HFFc6 (cell line): Measurements from ENCODE around the gene FAM81B. TPM values are rescaled to one million over a fixed set of nuclear protein-coding genes. Genes with fewer than 3 reads are reported as not detected.

ENCODE experiments used
- DNase-seq: peaks from one replicate; pipeline ENCODE4 v3.0.0-alpha.2; 2018
- H3K27ac Mint-ChIP-seq: 2 replicates; pipeline ENCODE4 v1.8.0; 2020; ENCODE audit warnings: mild to moderate bottlenecking, mixed read lengths
- H3K27me3 Mint-ChIP-seq: 2 replicates; pipeline ENCODE4 v1.8.0; 2021; ENCODE audit warnings: mild to moderate bottlenecking, moderate library complexity, mixed read lengths; ENCODE audit not compliant: insufficient read depth
- H3K36me3 Mint-ChIP-seq: 2 replicates; pipeline ENCODE4 v1.8.0; 2021; ENCODE audit warnings: low read depth, mixed read lengths
- H3K4me1 Mint-ChIP-seq: 2 replicates; pipeline ENCODE4 v1.8.0; 2020; ENCODE audit warnings: low read depth, mixed read lengths
- H3K4me3 Mint-ChIP-seq: 2 replicates; pipeline ENCODE4 v1.8.0; 2020; ENCODE audit warnings: mild to moderate bottlenecking, moderate library complexity, mixed read lengths
- H3K9me3 Mint-ChIP-seq: 2 replicates; pipeline ENCODE4 v1.8.0; 2020; ENCODE audit warnings: mild to moderate bottlenecking, mixed read lengths
- total RNA-seq, 6 experiments: library from RNA; stranded (reverse); fragmentation: NEBNext Ultra II Directional; extraction: Animal tissue kit (Norgen Biotek cat#: 25700); gene quantifications; 2 replicates in 1 of 6; 3 replicates in 5 of 6; pipeline ENCODE4 v1.2.3, GENCODE V29; 2021
- TF ChIP-seq, protein P1 (sequence below): fragments of 200-600 bp; sonication (generic); IDR thresholded peaks from 2 replicates; pipeline ENCODE4 v1.5.0; 2021; ENCODE audit warnings: antibody characterized with exemption, mild to moderate bottlenecking

Gene FAM81B
- total RNA-seq, 6 experiments from 2014 or later: not detected

DNA sequence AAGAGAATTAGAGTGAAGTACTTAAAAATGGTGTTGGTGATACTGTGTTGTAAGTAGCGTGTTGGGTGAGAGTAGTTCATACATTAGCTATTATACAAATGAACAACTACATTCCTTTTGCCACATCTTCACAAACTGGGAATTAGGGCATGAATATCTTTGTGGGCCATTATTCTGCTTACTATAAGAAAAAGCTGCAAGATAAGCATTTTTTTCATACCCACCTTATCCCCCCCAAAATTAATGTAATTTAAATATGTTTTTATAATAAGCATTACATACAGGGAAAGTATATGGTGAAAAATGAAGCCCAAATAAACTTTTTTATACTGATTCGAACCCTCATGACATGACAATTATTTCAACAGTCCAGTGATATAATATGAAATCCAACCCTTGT is 69.5 kb downstream of the FAM81B start:
- no peak for DNase-seq
- no peaks in the 10 kb centered on the region for H3K27me3 Mint-ChIP-seq
- peaks cover 9% of the 10 kb centered on the region for H3K36me3 Mint-ChIP-seq
- no peaks in the 10 kb centered on the region for H3K4me1 Mint-ChIP-seq
- TF ChIP-seq, protein P1, sequence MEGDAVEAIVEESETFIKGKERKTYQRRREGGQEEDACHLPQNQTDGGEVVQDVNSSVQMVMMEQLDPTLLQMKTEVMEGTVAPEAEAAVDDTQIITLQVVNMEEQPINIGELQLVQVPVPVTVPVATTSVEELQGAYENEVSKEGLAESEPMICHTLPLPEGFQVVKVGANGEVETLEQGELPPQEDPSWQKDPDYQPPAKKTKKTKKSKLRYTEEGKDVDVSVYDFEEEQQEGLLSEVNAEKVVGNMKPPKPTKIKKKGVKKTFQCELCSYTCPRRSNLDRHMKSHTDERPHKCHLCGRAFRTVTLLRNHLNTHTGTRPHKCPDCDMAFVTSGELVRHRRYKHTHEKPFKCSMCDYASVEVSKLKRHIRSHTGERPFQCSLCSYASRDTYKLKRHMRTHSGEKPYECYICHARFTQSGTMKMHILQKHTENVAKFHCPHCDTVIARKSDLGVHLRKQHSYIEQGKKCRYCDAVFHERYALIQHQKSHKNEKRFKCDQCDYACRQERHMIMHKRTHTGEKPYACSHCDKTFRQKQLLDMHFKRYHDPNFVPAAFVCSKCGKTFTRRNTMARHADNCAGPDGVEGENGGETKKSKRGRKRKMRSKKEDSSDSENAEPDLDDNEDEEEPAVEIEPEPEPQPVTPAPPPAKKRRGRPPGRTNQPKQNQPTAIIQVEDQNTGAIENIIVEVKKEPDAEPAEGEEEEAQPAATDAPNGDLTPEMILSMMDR: no peak
- H3K4me3 Mint-ChIP-seq: no peak overlapping the region
- no peak overlapping the region for H3K27ac Mint-ChIP-seq
- no peaks in the 10 kb centered on the region for H3K9me3 Mint-ChIP-seq

DNA sequence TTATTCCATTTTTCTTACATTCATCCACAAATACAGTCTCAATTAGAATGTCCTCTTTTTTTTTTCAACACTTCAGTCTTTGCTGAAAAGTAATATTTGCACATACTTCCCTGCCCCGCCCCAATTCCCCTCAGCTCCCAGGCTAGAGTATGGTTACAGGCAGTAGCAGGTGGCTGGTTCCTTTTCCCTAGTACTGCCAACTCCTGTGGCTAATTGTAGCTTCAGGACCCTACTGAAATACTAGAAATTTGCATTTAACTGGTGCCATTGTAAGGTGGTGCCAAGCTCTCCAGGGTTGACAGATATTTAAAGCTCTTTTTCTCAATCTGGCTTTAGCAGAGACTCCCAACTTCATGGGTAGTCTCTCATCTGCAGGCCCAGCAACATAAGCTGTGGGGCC is 80.3 kb downstream of the FAM81B start:
- no peak for DNase-seq
- H3K4me1 Mint-ChIP-seq: peaks cover 23% of the 10 kb centered on the region
- peaks cover 32% of the 10 kb centered on the region for H3K36me3 Mint-ChIP-seq
- no peaks in the 10 kb centered on the region for H3K9me3 Mint-ChIP-seq
- no peaks in the 10 kb centered on the region for H3K27me3 Mint-ChIP-seq
- TF ChIP-seq, protein P1: no peak
- H3K4me3 Mint-ChIP-seq: no peak overlapping the region
- no peak overlapping the region; the same call in 1 of the 2 replicates for H3K27ac Mint-ChIP-seq

- DNase-seq: peak; percentile 62
- no peaks in the 10 kb centered on the region for H3K9me3 Mint-ChIP-seq
- TF ChIP-seq, protein P1: peak; percentile 30
- no peak overlapping the region for H3K4me3 Mint-ChIP-seq
- no peaks in the 10 kb centered on the region for H3K27me3 Mint-ChIP-seq
- peaks cover 23% of the 10 kb centered on the region for H3K4me1 Mint-ChIP-seq
- peak overlapping the region; percentile 7; the same call in 1 of the 2 replicates for H3K27ac Mint-ChIP-seq
- H3K36me3 Mint-ChIP-seq: peaks cover 33% of the 10 kb centered on the region
These were observed 80.8 kb downstream of the FAM81B start for GRCh38 chr5:95471942-95472341.

DNA sequence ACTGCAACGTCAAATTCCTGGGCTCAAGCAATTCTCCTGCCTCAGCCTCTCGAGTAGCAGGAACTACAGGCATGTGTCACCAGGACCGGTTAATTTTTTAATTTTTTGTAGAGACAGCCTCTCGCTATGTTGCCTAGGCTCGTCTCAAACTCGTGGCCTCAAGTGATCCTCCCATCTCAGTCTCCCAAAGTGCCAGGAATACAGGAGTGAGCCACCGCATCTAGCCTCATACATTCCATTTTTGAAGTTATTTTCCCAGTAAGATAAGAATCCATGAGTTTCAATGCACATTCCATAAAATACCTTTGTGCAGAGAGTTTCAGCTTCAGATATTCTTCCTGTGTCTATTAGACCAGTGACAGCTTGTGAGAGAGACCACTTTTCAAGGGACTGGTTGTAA is 93.3 kb downstream of the FAM81B start:
- Mint-ChIP-seq H3K36me3 (peaks cover 63% of the 10 kb centered on the region), H3K27me3 (no peaks in the 10 kb centered on the region), H3K9me3 (peaks cover 7% of the 10 kb centered on the region), H3K4me3 (no peak overlapping the region), H3K4me1 (no peaks in the 10 kb centered on the region), H3K27ac (no peak overlapping the region)
- TF ChIP-seq, protein P1: no peak
- DNase-seq: no peak

DNA sequence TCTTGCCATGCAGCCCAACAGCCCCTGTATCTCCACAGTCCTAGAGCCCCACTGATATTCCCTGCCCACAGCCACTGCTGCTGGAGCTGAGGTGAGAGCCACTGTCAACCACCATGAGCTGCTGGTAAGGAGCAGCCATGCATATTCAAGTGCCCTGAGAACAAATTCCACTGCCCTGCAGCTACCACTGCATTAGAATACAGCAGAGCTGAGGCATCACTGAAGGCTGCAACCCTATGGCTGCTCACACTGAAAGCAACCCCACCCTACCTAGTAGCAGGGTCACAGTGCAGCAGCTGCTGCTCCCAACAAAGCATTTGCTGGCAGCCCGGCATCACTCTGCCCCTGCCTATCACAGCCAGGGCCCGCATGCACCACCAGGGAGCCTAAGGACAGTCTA is 95.0 kb downstream of the FAM81B start:
- H3K27ac Mint-ChIP-seq: no peak overlapping the region

More for the DNA sequence above, 95.0 kb downstream of the FAM81B start:
- H3K27me3 Mint-ChIP-seq: no peaks in the 10 kb centered on the region
- H3K4me3 Mint-ChIP-seq: no peak overlapping the region
- no peak for DNase-seq
- H3K4me1 Mint-ChIP-seq: no peaks in the 10 kb centered on the region
- TF ChIP-seq, protein P1: no peak
- H3K36me3 Mint-ChIP-seq: peaks cover 57% of the 10 kb centered on the region
- H3K9me3 Mint-ChIP-seq: peaks cover 7% of the 10 kb centered on the region
